Rectal smooth muscle tissue (tissue), 1 donor: ENCODE results near the gene RPL9.

ENCODE experiments used
- H3K27ac ChIP-seq: one replicate; pipeline ENCODE4 v1.7.0; 2013; ENCODE audit warnings: low read depth, low read length, inconsistent platforms
- H3K27me3 ChIP-seq: one replicate; pipeline ENCODE4 v1.7.0; 2013; ENCODE audit warnings: low read length; ENCODE audit not compliant: control insufficient read depth, insufficient read depth
- H3K36me3 ChIP-seq: one replicate; pipeline ENCODE4 v1.7.0; 2013; ENCODE audit warnings: low read length; ENCODE audit not compliant: control insufficient read depth, insufficient read depth
- H3K4me1 ChIP-seq: one replicate; pipeline ENCODE4 v1.7.0; 2013; ENCODE audit warnings: low read length; ENCODE audit not compliant: control insufficient read depth, insufficient read depth
- H3K4me3 ChIP-seq: one replicate; pipeline ENCODE4 v1.7.0; 2013; ENCODE audit warnings: low read length
- H3K9ac ChIP-seq: one replicate; pipeline ENCODE4 v1.7.0; 2013; ENCODE audit warnings: low read length

Gene RPL9

DNA sequence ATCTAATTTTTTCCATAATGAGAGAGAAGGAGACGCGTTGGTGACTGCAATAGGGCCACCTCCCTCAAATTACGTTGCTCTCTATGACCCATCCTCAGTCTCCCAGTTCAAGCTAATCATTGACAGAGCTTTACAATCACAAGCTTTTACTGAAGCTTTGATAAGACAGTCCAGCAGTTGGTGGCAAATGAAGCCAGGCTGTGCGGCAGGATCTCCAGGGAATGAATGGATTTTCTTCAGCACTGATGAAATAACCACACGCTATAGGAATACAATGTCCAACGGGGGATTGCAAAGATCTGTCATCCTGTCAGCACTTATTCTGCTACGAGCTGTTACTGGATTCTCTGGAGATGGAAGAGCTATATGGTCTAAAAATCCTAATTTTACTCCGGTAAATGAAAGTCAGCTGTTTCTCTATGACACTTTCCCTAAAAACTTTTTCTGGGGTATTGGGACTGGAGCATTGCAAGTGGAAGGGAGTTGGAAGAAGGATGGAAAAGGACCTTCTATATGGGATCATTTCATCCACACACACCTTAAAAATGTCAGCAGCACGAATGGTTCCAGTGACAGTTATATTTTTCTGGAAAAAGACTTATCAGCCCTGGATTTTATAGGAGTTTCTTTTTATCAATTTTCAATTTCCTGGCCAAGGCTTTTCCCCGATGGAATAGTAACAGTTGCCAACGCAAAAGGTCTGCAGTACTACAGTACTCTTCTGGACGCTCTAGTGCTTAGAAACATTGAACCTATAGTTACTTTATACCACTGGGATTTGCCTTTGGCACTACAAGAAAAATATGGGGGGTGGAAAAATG is 51.7 kb downstream of the RPL9 start, which contains the start of gene KLB:
Gene KLB (plus strand): TSS at position 168 of the 821 bp plus-strand sequence. CDS start 20 bp downstream, at position 188.
- no peaks in the 10 kb centered on the region for H3K27me3 ChIP-seq
- H3K4me3 ChIP-seq = no peak within 1 kb of the TSS
- H3K9ac ChIP-seq = no peak within 1 kb of the TSS
- H3K27ac ChIP-seq = no peak within 1 kb of the TSS
- H3K36me3 ChIP-seq = no peaks in the 10 kb centered on the region
- H3K4me1 ChIP-seq = no peaks in the 10 kb centered on the region
